HepG2 (cell line): ENCODE measurements around the gene PRKCG. TPM values are rescaled to one million over a fixed set of nuclear protein-coding genes. Genes with fewer than 3 reads are reported as not detected.
"Not testable (repeated sequence)": the region's sequence is repeated elsewhere in the genome, so short reads cannot be mapped to it uniquely, and the experiment has no call there.

ENCODE experiments used
- ATAC-seq: fragments of 200-7000 bp; cut with Tn5 transposase; 3 replicates; pipeline ENCODE4 v1.9.1; 2020; ENCODE audit warnings: mild to moderate bottlenecking, moderate library complexity
- BruUV-seq: library from RNA; stranded (reverse); fragments of 400-500 nt; replicated peaks from 2 replicates; lab custom pipeline; 2021; lab: Mats Ljungman, UMichigan
- CTCF ChIA-PET: fragments of 300-600 bp; formaldehyde crosslinking; extraction: SDS; loops from one replicate; lab custom pipeline; 2021; ENCODE audit warnings: low total read pairs, inconsistent platforms, low intra/inter-chr PET ratio; lab: Yijun Ruan, JAX
- POLR2A ChIA-PET: fragments of 350-600 bp; sonication (Branson Sonifier 250); formaldehyde crosslinking; loops from one replicate; lab custom pipeline; 2020; ENCODE audit warnings: antibody characterized with exemption, inconsistent platforms; lab: Yijun Ruan, JAX
- DNase-seq: peaks from one replicate; pipeline ENCODE4 v3.0.0-alpha.2; 2015; ENCODE audit warnings: low spot score
- FAIRE-seq: peaks from 3 replicates; lab custom pipeline; 2011; peaks lifted over from hg19 to GRCh38; lab: Jason Lieb, UNC
- H2AFZ ChIP-seq: one replicate; pipeline ENCODE4 v1.6.1; 2011; ENCODE audit warnings: low read length, inconsistent platforms
- H3K27ac ChIP-seq: fragments of 300-600 bp; 3 replicates; pipeline ENCODE4 v1.8.0; 2011; ENCODE audit warnings: mixed run types, mild to moderate bottlenecking, mixed read lengths, low read length, inconsistent platforms; ENCODE audit not compliant: insufficient read depth; ENCODE audit errors: extremely low read length
- H3K27me3 ChIP-seq, 2 experiments: fragments of 200-600 bp in 1 of 2; 2 replicates in 1 of 2; 3 replicates in 1 of 2; pipeline versions ENCODE4 v1.6.0 to v1.8.0; 2011; ENCODE audit warnings: low read length in 2 of 2, mild to moderate bottlenecking in 2 of 2, moderate library complexity in 2 of 2, inconsistent platforms in 1 of 2; ENCODE audit not compliant: insufficient read depth in 2 of 2, control insufficient read depth in 1 of 2
- H3K36me3 ChIP-seq, 2 experiments: fragments of 200-600 bp in 1 of 2; replicated peaks in 1 of 2; 2 replicates in 1 of 2; 3 replicates in 1 of 2; pipeline versions ENCODE4 v1.5.1 to v1.8.0; 2011; ENCODE audit warnings: low read length in 2 of 2, inconsistent platforms in 1 of 2; ENCODE audit not compliant: insufficient read depth in 2 of 2, control insufficient read depth in 1 of 2
- H3K4me1 ChIP-seq: 2 replicates; pipeline ENCODE4 v1.5.1; 2012; ENCODE audit warnings: low read length, inconsistent platforms; ENCODE audit not compliant: insufficient read depth
- H3K4me2 ChIP-seq: 2 replicates; pipeline ENCODE4 v1.6.0; 2011; ENCODE audit warnings: low read depth, low read length, inconsistent platforms
- H3K4me3 ChIP-seq, 3 experiments: fragments of 200-600 bp in 1 of 3; sonication (generic), shearing (Covaris generic) in 1 of 3; replicated peaks in 1 of 3; 2 replicates each; pipeline ENCODE4 v1.5.1; 2011 to 2016; ENCODE audit warnings: low read length in 3 of 3, inconsistent platforms in 2 of 3, low read depth in 2 of 3, mild to moderate bottlenecking in 2 of 3, control low read depth in 1 of 3, mixed read lengths in 1 of 3; ENCODE audit not compliant: insufficient read depth in 1 of 3
- H3K79me2 ChIP-seq: one replicate; pipeline ENCODE4 v1.6.1; 2011; ENCODE audit warnings: low read length, inconsistent platforms; ENCODE audit not compliant: insufficient read depth
- H3K9ac ChIP-seq: 2 replicates; pipeline ENCODE4 v1.6.0; 2011; ENCODE audit warnings: mild to moderate bottlenecking, low read depth, low read length, inconsistent platforms; ENCODE audit not compliant: insufficient read depth
- H3K9me3 ChIP-seq: 2 replicates; pipeline ENCODE4 v1.5.1; 2012; ENCODE audit warnings: mild to moderate bottlenecking, low read length
- H4K20me1 ChIP-seq: 2 replicates; pipeline ENCODE4 v1.6.0; 2011; ENCODE audit warnings: inconsistent platforms, mild to moderate bottlenecking, low read length, moderate library complexity; ENCODE audit not compliant: insufficient read depth
- ARHGAP35 ChIP-seq: sonication (generic); formaldehyde crosslinking; IDR thresholded peaks from 2 replicates; pipeline ENCODE4 v1.9.0; 2022; ENCODE audit warnings: mild to moderate bottlenecking, inconsistent platforms, moderate library complexity, missing genetic modification reagents, borderline replicate concordance
- FOXJ3 ChIP-seq: sonication (generic); formaldehyde crosslinking; IDR thresholded peaks from 2 replicates; pipeline ENCODE4 v1.4.0; 2020; ENCODE audit warnings: missing genetic modification reagents, mild to moderate bottlenecking, borderline replicate concordance
- TARDBP ChIP-seq: sonication (generic); formaldehyde crosslinking; IDR thresholded peaks from 2 replicates; pipeline ENCODE4 v1.8.0; 2022; ENCODE audit warnings: mild to moderate bottlenecking, missing genetic modification reagents
- ZNF512B ChIP-seq: sonication (generic); formaldehyde crosslinking; IDR thresholded peaks from 2 replicates; pipeline ENCODE4 v1.5.1; 2020; ENCODE audit warnings: missing genetic modification reagents, mild to moderate bottlenecking, borderline replicate concordance
- ZNF782 ChIP-seq: sonication (generic); formaldehyde crosslinking; IDR thresholded peaks from 2 replicates; pipeline ENCODE4 v1.4.0; 2020; ENCODE audit warnings: missing genetic modification reagents, mild to moderate bottlenecking, borderline replicate concordance
- WGBS: methylation state at CpG from one replicate; pipeline ENCODE4 v1.1.6; 2017; ENCODE audit warnings: low lambda C conversion rate; 5-methylcytosine and 5-hydroxymethylcytosine counted together
- in situ Hi-C: cut with HindIII; loops from 2 replicates; pipeline ENCODE4 v1.10.0; 2017; ENCODE audit warnings: low pct_unique_long_range_greater_than_20kb; ENCODE audit not compliant: extremely low pct_ligation_motif_present
- intact Hi-C: fragments of 100-400 bp; cut with micrococcal nuclease; formaldehyde crosslinking; loops from one replicate; pipeline ENCODE4 v1.10.0; 2022; ENCODE audit not compliant: unreplicated experiment
- polyA plus RNA-seq, 8 experiments: library from polyadenylated mRNA; depleted of rRNA in 3 of 8; stranded (reverse) in 7 of 8; unstranded in 1 of 8; fragments of >200 nt; fragmentation: Illumina TruSeq in 4 of 8; extraction: Trizol in 4 of 8; gene quantifications; 2 replicates each; pipeline versions ENCODE4 v1.2.1 to v1.2.3, GENCODE V29; 2011 to 2016; ENCODE audit warnings: low read depth in 4 of 8, missing spikeins in 1 of 8, mixed read lengths in 1 of 8; ENCODE audit not compliant: insufficient read depth in 1 of 8
- total RNA-seq, 5 experiments: library from RNA; depleted of rRNA; stranded (reverse); fragments of >200 nt; fragmentation: Illumina TruSeq; extraction: Trizol; gene quantifications; 2 replicates each; pipeline ENCODE4 v1.2.3, GENCODE V29; 2016; ENCODE audit warnings: low read depth in 1 of 5

Gene PRKCG
- total and polyA plus RNA-seq, 2 of the 13 experiments (the other 11 are each of a cell fraction or from before 2014, with no cell fraction given): 0.02 to 0.03 TPM

- BruUV-seq, DNase-seq, FAIRE-seq, H3K36me3 ChIP-seq, H3K9ac ChIP-seq, H2AFZ ChIP-seq, CTCF ChIA-PET, H3K4me3 ChIP-seq, H3K9me3 ChIP-seq, H3K4me1 ChIP-seq, intact Hi-C loops, in situ Hi-C loops, H3K4me2 ChIP-seq, H4K20me1 ChIP-seq, H3K27ac ChIP-seq, H3K79me2 ChIP-seq, POLR2A ChIA-PET, ATAC-seq: not testable (repeated sequence)
- H3K27me3 ChIP-seq: peaks cover 0 to 23% of the 10 kb centered on the region in 2 experiments; a peak in 2 of 5 replicates
- 28% methylated on average over 5 of the region's 5 CpGs for WGBS
These were observed 66.6 kb downstream of the PRKCG start for GRCh38 chr19:53948611-53949010.

- Histone ChIP-seq H3K79me2 (no peaks in the 10 kb centered on the region), H3K4me1 (no peaks in the 10 kb centered on the region), H3K36me3 (no peaks in the 10 kb centered on the region), H3K27me3 (peaks cover 0 to 6% of the 10 kb centered on the region in 2 experiments; a peak in 1 of 5 replicates), H3K4me2 (no peak overlapping the region), H3K9ac (no peak overlapping the region), H3K4me3 (no peak overlapping the region), H4K20me1 (0 out of 2 replicates have a peak, but pooled peaks cover 2% of the 10 kb centered on the region), H2AFZ (no peak overlapping the region), H3K9me3 (no peaks in the 10 kb centered on the region), H3K27ac (no peak overlapping the region)
- POLR2A ChIA-PET: no interaction called here
- ATAC-seq (no peak), DNase-seq (no peak), FAIRE-seq (no peak)
- CTCF ChIA-PET: no interaction called here
- intact Hi-C loops: no loop called here
- 20% methylated on average over 11 of the region's 11 CpGs for WGBS
- TF ChIP-seq TARDBP (CRISPR knock-in tag) (no peak), FOXJ3 (CRISPR knock-in tag) (no peak), ZNF512B (CRISPR knock-in tag) (no peak), ARHGAP35 (CRISPR knock-in tag) (no peak), ZNF782 (CRISPR knock-in tag) (no peak)
- BruUV-seq: no TSS peak
- in situ Hi-C loops: no loop called here
These were observed 69.4 kb downstream of the PRKCG start for GRCh38 chr19:53951436-53951835.
